GM23338 (cell line): ENCODE data around the gene RESP18. TPM values are rescaled to one million over a fixed set of nuclear protein-coding genes. Genes with fewer than 3 reads are reported as not detected.

ENCODE experiments used
- ATAC-seq: fragments of 200-7000 bp; cut with Tn5 transposase; 3 replicates; pipeline ENCODE4 v1.9.1; 2020
- DNase-seq: peaks from one replicate; pipeline ENCODE4 v3.0.0-alpha.2; 2015; ENCODE audit warnings: low spot score
- H2AFZ ChIP-seq: fragments of 200-600 bp; sonication (generic); 2 replicates; pipeline ENCODE4 v1.8.0; 2016; ENCODE audit warnings: antibody characterized with exemption, mild to moderate bottlenecking, moderate library complexity
- H3F3A ChIP-seq: fragments of 200-600 bp; sonication (generic); replicated peaks from 2 replicates; pipeline ENCODE4 v1.8.0; 2017; ENCODE audit warnings: antibody characterized with exemption, mixed run types, low read depth
- H3K27ac ChIP-seq: fragments of 200-600 bp; sonication (generic); 2 replicates; pipeline ENCODE4 v1.6.1; 2016; ENCODE audit warnings: low read depth
- H3K27me3 ChIP-seq: fragments of 200-600 bp; sonication (generic); 2 replicates; pipeline ENCODE4 v1.8.0; 2016; ENCODE audit warnings: mild to moderate bottlenecking, mixed run types, moderate library complexity; ENCODE audit not compliant: insufficient read depth
- H3K36me3 ChIP-seq: fragments of 200-600 bp; sonication (generic); 2 replicates; pipeline ENCODE4 v1.8.0; 2016; ENCODE audit warnings: mild to moderate bottlenecking; ENCODE audit not compliant: insufficient read depth
- H3K4me1 ChIP-seq: fragments of 200-600 bp; sonication (generic); 2 replicates; pipeline ENCODE4 v1.8.0; 2016; ENCODE audit warnings: mild to moderate bottlenecking, moderate library complexity; ENCODE audit not compliant: insufficient read depth
- H3K4me2 ChIP-seq: fragments of 200-600 bp; sonication (generic); 2 replicates; pipeline ENCODE4 v1.7.1; 2017; ENCODE audit warnings: mixed run types
- H3K4me3 ChIP-seq: fragments of 200-600 bp; sonication (generic); 2 replicates; pipeline ENCODE4 v1.6.1; 2016; ENCODE audit warnings: mixed run types
- H3K79me2 ChIP-seq: fragments of 200-600 bp; sonication (generic); replicated peaks from 2 replicates; pipeline ENCODE4 v1.8.0; 2017; ENCODE audit warnings: mild to moderate bottlenecking; ENCODE audit not compliant: insufficient read depth
- H3K9me2 ChIP-seq: fragments of 200-600 bp; sonication (generic); 2 replicates; pipeline ENCODE4 v1.8.0; 2017; ENCODE audit not compliant: insufficient read depth
- H4K20me1 ChIP-seq: fragments of 200-600 bp; sonication (generic); replicated peaks from 2 replicates; pipeline ENCODE4 v1.8.0; 2017; ENCODE audit warnings: mild to moderate bottlenecking; ENCODE audit not compliant: insufficient read depth
- H3K27ac Mint-ChIP-seq: 2 replicates; pipeline ENCODE4 v1.8.0; 2020; ENCODE audit warnings: inconsistent platforms, mild to moderate bottlenecking, moderate library complexity, mixed read lengths
- H3K27me3 Mint-ChIP-seq: 3 replicates; pipeline ENCODE4 v1.8.0; 2022; ENCODE audit warnings: low read depth, mild to moderate bottlenecking, moderate library complexity, mixed read lengths, inconsistent platforms; ENCODE audit not compliant: insufficient read depth, poor library complexity
- H3K36me3 Mint-ChIP-seq: 3 replicates; pipeline ENCODE4 v1.8.0; 2021; ENCODE audit warnings: low read depth, mild to moderate bottlenecking, inconsistent platforms, moderate library complexity, mixed read lengths
- H3K4me1 Mint-ChIP-seq: 3 replicates; pipeline ENCODE4 v1.8.0; 2020; ENCODE audit warnings: mild to moderate bottlenecking, inconsistent platforms, mixed read lengths
- H3K4me3 Mint-ChIP-seq: 3 replicates; pipeline ENCODE4 v1.8.0; 2021; ENCODE audit warnings: moderate library complexity, mild to moderate bottlenecking, inconsistent platforms, mixed read lengths
- H3K9me3 Mint-ChIP-seq: 3 replicates; pipeline ENCODE4 v1.8.0; 2020; ENCODE audit warnings: moderate library complexity, mild to moderate bottlenecking, inconsistent platforms, mixed read lengths
- CREB1 ChIP-seq: fragments of 250-450 bp; sonication (Bioruptor Pico); IDR thresholded peaks from 2 replicates; pipeline ENCODE4 v1.5.0; 2020; ENCODE audit warnings: low read depth, mild to moderate bottlenecking, moderate library complexity
- CTCF ChIP-seq, 2 experiments: fragments of 200-600 bp in 1 of 2; sonication (generic) in 1 of 2; conservative IDR thresholded peaks; 2 replicates each; pipeline versions ENCODE4 v1.5.1 to v1.6.1; 2016 to 2017; ENCODE audit warnings: antibody characterized with exemption in 2 of 2, low read depth in 2 of 2, mild to moderate bottlenecking in 2 of 2, moderate library complexity in 1 of 2
- ETS1 ChIP-seq: IDR thresholded peaks from 2 replicates; pipeline ENCODE4 v1.6.1; 2016; ENCODE audit warnings: antibody characterized with exemption
- EZH2 ChIP-seq: fragments of 200-600 bp; sonication (generic); IDR thresholded peaks from one replicate; pipeline ENCODE4 v1.8.0; 2017; ENCODE audit warnings: antibody characterized with exemption, mild to moderate bottlenecking, low read depth; ENCODE audit not compliant: unreplicated experiment
- JUNB ChIP-seq: IDR thresholded peaks from one replicate; pipeline ENCODE4 v1.6.1; 2016; ENCODE audit warnings: antibody characterized with exemption; ENCODE audit not compliant: unreplicated experiment
- POLR2AphosphoS5 ChIP-seq: IDR thresholded peaks from 2 replicates; pipeline ENCODE4 v1.6.1; 2016; ENCODE audit warnings: antibody characterized with exemption, low read depth
- ZNF331 ChIP-seq: fragments of 250-450 bp; sonication (Bioruptor Pico); IDR thresholded peaks from 2 replicates; pipeline ENCODE4 v1.5.0; 2020; ENCODE audit warnings: low read depth, mild to moderate bottlenecking, moderate library complexity
- ZNF462 ChIP-seq: fragments of 250-450 bp; sonication (Bioruptor Pico); IDR thresholded peaks from 2 replicates; pipeline ENCODE4 v1.5.0; 2020; ENCODE audit warnings: mild to moderate bottlenecking, moderate library complexity
- polyA plus RNA-seq: library from polyadenylated mRNA; unstranded; fragments of >200 nt; fragmentation: Nextera tagmentation; extraction: Ambion mirVana; gene quantifications from 2 replicates; pipeline ENCODE4 v1.2.1, GENCODE V29; 2016
- total RNA-seq: library from RNA; depleted of rRNA; stranded (reverse); fragments of >200 nt; shearing (Covaris generic); gene quantifications from 2 replicates; pipeline ENCODE4 v1.2.3, GENCODE V29; 2014

The RESP18 gene
- total and polyA plus RNA-seq, 2 experiments from 2014 or later = not detected

GRCh38 chr2:219327719-219328118 is 4.8 kb downstream of the RESP18 start:
- H3K36me3 Mint-ChIP-seq = no peaks in the 10 kb centered on the region
- H4K20me1 ChIP-seq = 0 out of 2 replicates have a peak, but pooled peaks cover 4% of the 10 kb centered on the region
- no peak overlapping the region for H3K4me2 ChIP-seq
- no peak for TF ChIP-seq ZNF331
- H3K36me3 ChIP-seq = no peaks in the 10 kb centered on the region
- no peak overlapping the region for H2AFZ ChIP-seq
- H3K9me2 ChIP-seq = no peaks in the 10 kb centered on the region
- no peak overlapping the region for H3K27ac Mint-ChIP-seq
- DNase-seq = no peak
- no peaks in the 10 kb centered on the region for H3F3A ChIP-seq
- H3K4me3 ChIP-seq = no peak overlapping the region
- H3K27me3 ChIP-seq = peaks cover 47% of the 10 kb centered on the region
- H3K79me2 ChIP-seq = no peaks in the 10 kb centered on the region
- H3K4me1 Mint-ChIP-seq = peaks cover 4% of the 10 kb centered on the region
- H3K27me3 Mint-ChIP-seq = peaks cover 39% of the 10 kb centered on the region
- H3K27ac ChIP-seq = no peak overlapping the region
- ATAC-seq = no peak
- H3K9me3 Mint-ChIP-seq = no peaks in the 10 kb centered on the region
- H3K4me3 Mint-ChIP-seq = no peak overlapping the region
- peaks cover 3% of the 10 kb centered on the region; the same call in 1 of the 2 replicates for H3K4me1 ChIP-seq

- Histone ChIP-seq H3K4me2 (no peak overlapping the region), H3K4me1 (no peaks in the 10 kb centered on the region), H3K36me3 (no peaks in the 10 kb centered on the region), H3K79me2 (no peaks in the 10 kb centered on the region), H2AFZ (no peak overlapping the region), H3K27me3 (peaks cover 28% of the 10 kb centered on the region), H3K4me3 (no peak overlapping the region), H3F3A (no peaks in the 10 kb centered on the region), H3K9me2 (no peaks in the 10 kb centered on the region), H3K27ac (no peak overlapping the region), H4K20me1 (no peaks in the 10 kb centered on the region)
- DNase-seq (no peak), ATAC-seq (no peak)
- no peaks in the 10 kb centered on the region for H3K36me3 Mint-ChIP-seq
- no peaks in the 10 kb centered on the region for H3K4me1 Mint-ChIP-seq
- H3K27me3 Mint-ChIP-seq = peaks cover 20% of the 10 kb centered on the region
- no peak overlapping the region for H3K27ac Mint-ChIP-seq
- no peaks in the 10 kb centered on the region for H3K9me3 Mint-ChIP-seq
- no peak overlapping the region for H3K4me3 Mint-ChIP-seq
- no peak for TF ChIP-seq CTCF (conservative IDR thresholded peaks at IDR 0.05; ENCODE audit: low read depth in 2 of 2)
- no peak for TF ChIP-seq ETS1
- TF ChIP-seq ZNF462 (CRISPR knock-in tag) = no peak
- no peak for TF ChIP-seq JUNB
- TF ChIP-seq ZNF331 = no peak
- no peak for TF ChIP-seq POLR2AphosphoS5
- TF ChIP-seq EZH2 = no peak
- no peak for TF ChIP-seq CREB1 (CRISPR knock-in tag)
Observed at GRCh38 chr2:219325657-219326315, 6.8 kb downstream of the RESP18 start.
